Anterior cingulate cortex (tissue), 58 donors: ENCODE data around the gene SYS1.

Source experiments
- DNase-seq, 58 donors: peaks; one replicate each; lab custom pipeline; 2025; lab: John Stamatoyannopoulos, UW

SYS1 gene

GRCh38 chr20:45374101-45374467, 11.1 kb downstream of the SYS1 start:
- no peak for DNase-seq

- no peak for DNase-seq
Measured at GRCh38 chr20:45374966-45375365, 12.0 kb downstream of the SYS1 start.

- DNase-seq, result no peak
Measured at GRCh38 chr20:45377269-45377668, 14.3 kb downstream of the SYS1 start.

GRCh38 chr20:45378191-45378590, 15.2 kb downstream of the SYS1 start, which contains the start of gene TP53TG5:
Gene TP53TG5 (minus strand): TSS chr20:45378325. CDS start chr20:45378236, 89 bp downstream.
- DNase-seq, result peak in 39 of 58 donors; percentile 4 to 85 (median 49)

GRCh38 chr20:45387274-45387673, 24.3 kb downstream of the SYS1 start:
- DNase-seq, result no peak

GRCh38 chr20:45390931-45391330, 28.0 kb downstream of the SYS1 start:
- DNase-seq, result no peak

- DNase-seq, result no peak
Measured at GRCh38 chr20:45391559-45391958, 28.6 kb downstream of the SYS1 start.

GRCh38 chr20:45392733-45393132, 29.8 kb downstream of the SYS1 start:
- peak in 6 of 58 donors; percentile 14 to 51 (median 35) for DNase-seq

- DNase-seq, result no peak
Measured at GRCh38 chr20:45394221-45395113, 31.5 kb downstream of the SYS1 start.

- DNase-seq, result no peak
Measured at GRCh38 chr20:45395114-45395415, 32.1 kb downstream of the SYS1 start.

GRCh38 chr20:45399018-45399417, 36.1 kb downstream of the SYS1 start:
- no peak for DNase-seq

GRCh38 chr20:45400346-45401031, 37.5 kb downstream of the SYS1 start:
- DNase-seq, result no peak

GRCh38 chr20:45402946-45403345, 40.0 kb downstream of the SYS1 start:
- no peak for DNase-seq

GRCh38 chr20:45404438-45404837, 41.5 kb downstream of the SYS1 start:
- DNase-seq, result no peak

- peak in 3 of 58 donors; percentile 53 to 67 (median 54) for DNase-seq
Measured at GRCh38 chr20:45405571-45406259, 42.8 kb downstream of the SYS1 start.

- peak in 49 of 58 donors; percentile 34 to 80 (median 62) for DNase-seq
Measured at GRCh38 chr20:45406260-45407066, 43.5 kb downstream of the SYS1 start.

- DNase-seq, result peak in 43 of 58 donors; percentile 22 to 74 (median 53)
Measured at GRCh38 chr20:45407067-45407745, 44.2 kb downstream of the SYS1 start.

- DNase-seq, result peak in 52 of 58 donors; percentile 42 to 96 (median 78)
Measured at GRCh38 chr20:45407783-45408645, 45.1 kb downstream of the SYS1 start, which contains the start of gene DBNDD2. Gene DBNDD2 (plus strand): TSS chr20:45408289. CDS start chr20:45408468, 179 bp downstream.
